GM21360 (cell line): ENCODE measurements around the gene GNL1.
"Not testable (repeated sequence)": the region's sequence is repeated elsewhere in the genome, so short reads cannot be mapped to it uniquely, and the experiment has no call there.

Source experiments
- ATAC-seq: cut with Tn5 transposase; IDR thresholded peaks from one replicate; pipeline ENCODE4 v1.9.1; 2021; ENCODE audit warnings: mild to moderate bottlenecking, moderate library complexity; ENCODE audit not compliant: unreplicated experiment

The GNL1 gene

GRCh38 chr6:30533460-30534294 is 22.6 kb downstream of the GNL1 start:
- ATAC-seq, result no peak

GRCh38 chr6:30530014-30530413 is 26.3 kb downstream of the GNL1 start:
- no peak for ATAC-seq

- ATAC-seq, result not testable (repeated sequence)
Observed at GRCh38 chr6:30529349-30529875, 26.9 kb downstream of the GNL1 start.

GRCh38 chr6:30526444-30526843 is 29.8 kb downstream of the GNL1 start:
- ATAC-seq, result not testable (repeated sequence)

GRCh38 chr6:30521952-30522351 is 34.3 kb downstream of the GNL1 start:
- not testable (repeated sequence) for ATAC-seq

- not testable (repeated sequence) for ATAC-seq
Observed at GRCh38 chr6:30521082-30521481, 35.2 kb downstream of the GNL1 start.

GRCh38 chr6:30520522-30520921 is 35.8 kb downstream of the GNL1 start:
- no peak for ATAC-seq

GRCh38 chr6:30518505-30519145 is 37.7 kb downstream of the GNL1 start:
- ATAC-seq, result not testable (repeated sequence)

GRCh38 chr6:30517767-30518504 is 38.4 kb downstream of the GNL1 start:
- ATAC-seq, result not testable (repeated sequence)

GRCh38 chr6:30516754-30517076 is 39.6 kb downstream of the GNL1 start:
- not testable (repeated sequence) for ATAC-seq

- ATAC-seq, result peak; percentile 64
Observed at GRCh38 chr6:30515944-30516753, 40.1 kb downstream of the GNL1 start.

GRCh38 chr6:30515106-30515505 is 41.2 kb downstream of the GNL1 start:
- no peak for ATAC-seq

GRCh38 chr6:30513451-30513850 is 42.8 kb downstream of the GNL1 start:
- no peak for ATAC-seq

- ATAC-seq, result no peak
Observed at GRCh38 chr6:30511169-30511546, 45.1 kb downstream of the GNL1 start.

- no peak for ATAC-seq
Observed at GRCh38 chr6:30510419-30511168, 45.7 kb downstream of the GNL1 start.

- ATAC-seq, result no peak
Observed at GRCh38 chr6:30508890-30509736, 47.2 kb downstream of the GNL1 start.

GRCh38 chr6:30507849-30508827 is 48.2 kb downstream of the GNL1 start:
- no peak for ATAC-seq
